Activated CD4-positive, CD25-positive, alpha-beta regulatory T cell treated with anti-CD3 and anti-CD28 coated beads, Interleukin-2, amount 50 U/mL, for 72 hours (primary cell): ENCODE results near the gene TWIST2.

ENCODE experiments used
- DNase-seq: peaks from one replicate; pipeline ENCODE4 v3.0.0; 2021

The TWIST2 gene

GRCh38 chr2:238893349-238894000 is 45.6 kb downstream of the TWIST2 start:
- no peak for DNase-seq

- DNase-seq: no peak
These were observed 46.5 kb downstream of the TWIST2 start for GRCh38 chr2:238894226-238894949.

GRCh38 chr2:238894950-238895298 is 47.0 kb downstream of the TWIST2 start:
- DNase-seq: no peak

- DNase-seq: no peak
These were observed 47.5 kb downstream of the TWIST2 start for GRCh38 chr2:238895361-238895882.

GRCh38 chr2:238895891-238896600 is 48.2 kb downstream of the TWIST2 start:
- no peak for DNase-seq

- no peak for DNase-seq
These were observed 48.8 kb downstream of the TWIST2 start for GRCh38 chr2:238896641-238897040.

GRCh38 chr2:238897122-238897880 is 49.4 kb downstream of the TWIST2 start:
- no peak for DNase-seq

- no peak for DNase-seq
These were observed 50.0 kb downstream of the TWIST2 start for GRCh38 chr2:238897911-238898311.

GRCh38 chr2:238898534-238899281 is 50.8 kb downstream of the TWIST2 start:
- DNase-seq: no peak

- no peak for DNase-seq
These were observed 51.5 kb downstream of the TWIST2 start for GRCh38 chr2:238899386-238899785.

- no peak for DNase-seq
These were observed 52.6 kb downstream of the TWIST2 start for GRCh38 chr2:238900511-238900910.

- DNase-seq: no peak
These were observed 53.7 kb downstream of the TWIST2 start for GRCh38 chr2:238901461-238902057.

- DNase-seq: no peak
These were observed 54.4 kb downstream of the TWIST2 start for GRCh38 chr2:238902285-238902684.

- no peak for DNase-seq
These were observed 55.3 kb downstream of the TWIST2 start for GRCh38 chr2:238903141-238903540.

GRCh38 chr2:238904177-238904576 is 56.3 kb downstream of the TWIST2 start:
- DNase-seq: no peak

- no peak for DNase-seq
These were observed 56.8 kb downstream of the TWIST2 start for GRCh38 chr2:238904716-238905115.

GRCh38 chr2:238905224-238905623 is 57.3 kb downstream of the TWIST2 start:
- no peak for DNase-seq

- no peak for DNase-seq
These were observed 57.8 kb downstream of the TWIST2 start for GRCh38 chr2:238905644-238906043.

- DNase-seq: no peak
These were observed 58.5 kb downstream of the TWIST2 start for GRCh38 chr2:238906254-238906935.

GRCh38 chr2:238906936-238907716 is 59.2 kb downstream of the TWIST2 start:
- no peak for DNase-seq
